ENCODE data around the gene PLCG1. TPM values are rescaled to one million over a fixed set of nuclear protein-coding genes. Genes with fewer than 3 reads are reported as not detected.

PLCG1 gene
- total RNA-seq, 1 experiment from 2014 or later, result 45.6 TPM

DNA sequence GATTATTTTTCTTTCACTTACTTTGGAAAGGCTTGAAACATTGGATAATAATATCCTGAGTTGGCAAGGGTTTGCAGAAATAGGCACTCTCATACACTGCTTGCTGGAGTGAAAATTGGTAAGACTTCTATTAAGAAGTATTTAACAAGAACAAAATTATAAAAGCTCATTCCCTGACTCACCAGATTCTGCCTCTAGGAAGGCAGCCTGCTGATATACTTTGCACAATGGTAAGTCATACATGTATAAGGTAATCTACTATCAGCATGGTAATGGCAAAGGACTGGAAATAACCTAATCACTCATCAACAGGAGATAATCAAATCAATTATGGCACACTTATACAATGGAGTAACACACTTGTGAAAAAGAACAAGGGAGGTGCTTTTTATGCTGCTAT is 85.8 kb downstream of the PLCG1 start:
- Histone ChIP-seq H3K79me2 (ENCODE audit: insufficient read depth, low read length) (no peaks in the 10 kb centered on the region), H3K4me1 (ENCODE audit: control insufficient read depth in 1 of 2, insufficient read depth in 2 of 2, low read length in 2 of 2) (no peaks in the 10 kb centered on the region), H3K9ac (ENCODE audit: low read length) (no peak overlapping the region), H3K36me3 (ENCODE audit: control insufficient read depth in 1 of 2, insufficient read depth in 2 of 2, low read length in 2 of 2) (no peaks in the 10 kb centered on the region), H3K27ac (ENCODE audit: low read depth, low read length) (no peak overlapping the region), H3K4me2 (ENCODE audit: low read length) (no peak overlapping the region), H3K27me3 (ENCODE audit: insufficient read depth, low read length) (no peaks in the 10 kb centered on the region), H3K4me3 (replicated peaks in 1 of 2; ENCODE audit: low read depth in 1 of 2, low read length in 2 of 2) (no peak overlapping the region), H3K9me3 (ENCODE audit: control insufficient read depth in 1 of 2, insufficient read depth in 1 of 2, low read depth in 1 of 2, low read length in 2 of 2) (no peaks in the 10 kb centered on the region), H4K20me1 (ENCODE audit: insufficient read depth) (no peaks in the 10 kb centered on the region), H3K9me2 (ENCODE audit: insufficient read depth) (no peaks in the 10 kb centered on the region), H2AFZ (ENCODE audit: low read depth, low read length, poor library complexity, severe bottlenecking) (no peak overlapping the region)
- ATAC-seq (no peak), DNase-seq (ENCODE audit: low read depth, low spot score) (no peak)
- ChIA-PET CTCF (interaction anchor here (1.5 to 2.0 kb wide), 2 partner anchors 9 to 88 kb away, joined by 4 to 6 read pairs; no protein-coding TSS in a partner anchor), RAD21 (ENCODE audit: low non-redundant PET in 1 of 2, low total read pairs in 2 of 2, uncharacterized antibody in 2 of 2, unreplicated experiment in 2 of 2) (no interaction called here), POLR2A (no interaction called here)
- intact Hi-C loops (cut with micrococcal nuclease), result no loop called here
- TF ChIP-seq, protein P1, sequence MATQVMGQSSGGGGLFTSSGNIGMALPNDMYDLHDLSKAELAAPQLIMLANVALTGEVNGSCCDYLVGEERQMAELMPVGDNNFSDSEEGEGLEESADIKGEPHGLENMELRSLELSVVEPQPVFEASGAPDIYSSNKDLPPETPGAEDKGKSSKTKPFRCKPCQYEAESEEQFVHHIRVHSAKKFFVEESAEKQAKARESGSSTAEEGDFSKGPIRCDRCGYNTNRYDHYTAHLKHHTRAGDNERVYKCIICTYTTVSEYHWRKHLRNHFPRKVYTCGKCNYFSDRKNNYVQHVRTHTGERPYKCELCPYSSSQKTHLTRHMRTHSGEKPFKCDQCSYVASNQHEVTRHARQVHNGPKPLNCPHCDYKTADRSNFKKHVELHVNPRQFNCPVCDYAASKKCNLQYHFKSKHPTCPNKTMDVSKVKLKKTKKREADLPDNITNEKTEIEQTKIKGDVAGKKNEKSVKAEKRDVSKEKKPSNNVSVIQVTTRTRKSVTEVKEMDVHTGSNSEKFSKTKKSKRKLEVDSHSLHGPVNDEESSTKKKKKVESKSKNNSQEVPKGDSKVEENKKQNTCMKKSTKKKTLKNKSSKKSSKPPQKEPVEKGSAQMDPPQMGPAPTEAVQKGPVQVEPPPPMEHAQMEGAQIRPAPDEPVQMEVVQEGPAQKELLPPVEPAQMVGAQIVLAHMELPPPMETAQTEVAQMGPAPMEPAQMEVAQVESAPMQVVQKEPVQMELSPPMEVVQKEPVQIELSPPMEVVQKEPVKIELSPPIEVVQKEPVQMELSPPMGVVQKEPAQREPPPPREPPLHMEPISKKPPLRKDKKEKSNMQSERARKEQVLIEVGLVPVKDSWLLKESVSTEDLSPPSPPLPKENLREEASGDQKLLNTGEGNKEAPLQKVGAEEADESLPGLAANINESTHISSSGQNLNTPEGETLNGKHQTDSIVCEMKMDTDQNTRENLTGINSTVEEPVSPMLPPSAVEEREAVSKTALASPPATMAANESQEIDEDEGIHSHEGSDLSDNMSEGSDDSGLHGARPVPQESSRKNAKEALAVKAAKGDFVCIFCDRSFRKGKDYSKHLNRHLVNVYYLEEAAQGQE (IDR thresholded peaks at IDR 0.05; ENCODE audit: low read depth), result no peak
- TF ChIP-seq, protein P2, sequence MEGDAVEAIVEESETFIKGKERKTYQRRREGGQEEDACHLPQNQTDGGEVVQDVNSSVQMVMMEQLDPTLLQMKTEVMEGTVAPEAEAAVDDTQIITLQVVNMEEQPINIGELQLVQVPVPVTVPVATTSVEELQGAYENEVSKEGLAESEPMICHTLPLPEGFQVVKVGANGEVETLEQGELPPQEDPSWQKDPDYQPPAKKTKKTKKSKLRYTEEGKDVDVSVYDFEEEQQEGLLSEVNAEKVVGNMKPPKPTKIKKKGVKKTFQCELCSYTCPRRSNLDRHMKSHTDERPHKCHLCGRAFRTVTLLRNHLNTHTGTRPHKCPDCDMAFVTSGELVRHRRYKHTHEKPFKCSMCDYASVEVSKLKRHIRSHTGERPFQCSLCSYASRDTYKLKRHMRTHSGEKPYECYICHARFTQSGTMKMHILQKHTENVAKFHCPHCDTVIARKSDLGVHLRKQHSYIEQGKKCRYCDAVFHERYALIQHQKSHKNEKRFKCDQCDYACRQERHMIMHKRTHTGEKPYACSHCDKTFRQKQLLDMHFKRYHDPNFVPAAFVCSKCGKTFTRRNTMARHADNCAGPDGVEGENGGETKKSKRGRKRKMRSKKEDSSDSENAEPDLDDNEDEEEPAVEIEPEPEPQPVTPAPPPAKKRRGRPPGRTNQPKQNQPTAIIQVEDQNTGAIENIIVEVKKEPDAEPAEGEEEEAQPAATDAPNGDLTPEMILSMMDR (IDR thresholded peaks at IDR 0.05 in 2 of 3, conservative IDR thresholded peaks at IDR 0.05 in 1 of 3; ENCODE audit: borderline replicate concordance in 1 of 3, insufficient read depth in 1 of 3, low read depth in 2 of 3, low read length in 2 of 3), result no peak
- TF ChIP-seq TCF7L2 (IDR thresholded peaks at IDR 0.05; ENCODE audit: borderline replicate concordance, extremely low read depth, insufficient read depth, insufficient read length) (no peak), CBX3 (IDR thresholded peaks at IDR 0.05; ENCODE audit: low read depth) (no peak), CEBPB (IDR thresholded peaks at IDR 0.05; ENCODE audit: low read depth) (no peak), POLR2A (IDR thresholded peaks at IDR 0.05; ENCODE audit: borderline replicate concordance, extremely low read depth, insufficient read depth, insufficient read length) (no peak), YY1 (IDR thresholded peaks at IDR 0.05; ENCODE audit: extremely low read depth, insufficient replicate concordance, low read depth, low read length) (no peak), SRF (IDR thresholded peaks at IDR 0.05; ENCODE audit: low read depth) (no peak), JUND (IDR thresholded peaks at IDR 0.05) (no peak), FOSL1 (IDR thresholded peaks at IDR 0.05; ENCODE audit: low read depth) (no peak), EZH2phosphoT487 (IDR thresholded peaks at IDR 0.05; ENCODE audit: borderline replicate concordance) (no peak), EGR1 (IDR thresholded peaks at IDR 0.05; ENCODE audit: low read depth) (no peak), EZH2 (IDR thresholded peaks at IDR 0.05) (no peak)
- no TSS peak for BruUV-seq (replicated peaks)
